HepG2 (cell line): ENCODE data around the gene GPLD1. TPM values are rescaled to one million over a fixed set of nuclear protein-coding genes. Genes with fewer than 3 reads are reported as not detected.
A peak's percentile ranks its signal among the peaks of the same experiment; 100 is the strongest.

Experiments
- CCDC6 ChIP-seq: sonication (generic); formaldehyde crosslinking; IDR thresholded peaks from 2 replicates; pipeline ENCODE4 v1.8.1; 2022; ENCODE audit warnings: mild to moderate bottlenecking, missing genetic modification reagents, moderate library complexity
- CREM ChIP-seq, 2 experiments: sonication (generic) in 1 of 2; formaldehyde crosslinking in 1 of 2; IDR thresholded peaks; 2 replicates each; pipeline versions ENCODE4 v1.4.0 to v1.6.1; 2016 to 2020; ENCODE audit warnings: antibody characterized with exemption in 1 of 2, mild to moderate bottlenecking in 1 of 2, missing genetic modification reagents in 1 of 2
- FOXO1 ChIP-seq: sonication (generic); formaldehyde crosslinking; IDR thresholded peaks from 2 replicates; pipeline ENCODE4 v1.4.0; 2020; ENCODE audit warnings: missing genetic modification reagents
- GLI4 ChIP-seq: sonication (generic); formaldehyde crosslinking; IDR thresholded peaks from 2 replicates; pipeline ENCODE4 v1.5.1; 2020; ENCODE audit warnings: missing genetic modification reagents, mild to moderate bottlenecking, moderate library complexity, borderline replicate concordance
- HDAC1 ChIP-seq: sonication (generic); formaldehyde crosslinking; IDR thresholded peaks from 2 replicates; pipeline ENCODE4 v1.5.1; 2020; ENCODE audit warnings: mild to moderate bottlenecking, missing genetic modification reagents
- HNRNPUL1 ChIP-seq: fragments of 200-400 bp; formaldehyde crosslinking; IDR thresholded peaks from 2 replicates; pipeline ENCODE4 v1.6.1; 2017; ENCODE audit warnings: low read depth, mild to moderate bottlenecking, low read length, moderate library complexity
- HOXA3 ChIP-seq: sonication (generic); formaldehyde crosslinking; IDR thresholded peaks from 2 replicates; pipeline ENCODE4 v1.5.0; 2020; ENCODE audit warnings: missing genetic modification reagents
- KMT2A ChIP-seq: sonication (generic); formaldehyde crosslinking; IDR thresholded peaks from 2 replicates; pipeline ENCODE4 v1.4.0; 2020; ENCODE audit warnings: missing genetic modification reagents
- MEIS1 ChIP-seq: sonication (generic); formaldehyde crosslinking; IDR thresholded peaks from 2 replicates; pipeline ENCODE4 v1.9.0; 2021; ENCODE audit warnings: mild to moderate bottlenecking, missing genetic modification reagents, moderate library complexity, borderline replicate concordance
- PHF21A ChIP-seq: sonication (generic); formaldehyde crosslinking; IDR thresholded peaks from 2 replicates; pipeline ENCODE4 v1.5.0; 2020; ENCODE audit warnings: mild to moderate bottlenecking, missing genetic modification reagents
- RNF219 ChIP-seq: sonication (generic); formaldehyde crosslinking; IDR thresholded peaks from 2 replicates; pipeline ENCODE4 v1.5.0; 2020; ENCODE audit warnings: mild to moderate bottlenecking, missing genetic modification reagents
- SP5 ChIP-seq: IDR thresholded peaks from 2 replicates; pipeline ENCODE4 v1.6.1; 2016; ENCODE audit warnings: low read depth, borderline replicate concordance
- TBX3 ChIP-seq: fragments of 450-650 bp; IDR thresholded peaks from 2 replicates; pipeline ENCODE4 v1.6.1; 2017; ENCODE audit warnings: antibody characterized with exemption, mild to moderate bottlenecking, inconsistent platforms, borderline replicate concordance
- TGIF2 ChIP-seq: IDR thresholded peaks from 2 replicates; pipeline ENCODE4 v1.6.1; 2016; ENCODE audit warnings: control low read depth, missing compliant biosample characterization
- ZFP91 ChIP-seq: sonication (generic); formaldehyde crosslinking; IDR thresholded peaks from 2 replicates; pipeline ENCODE4 v1.9.0; 2022; ENCODE audit warnings: missing genetic modification reagents, mild to moderate bottlenecking, borderline replicate concordance
- ZNF350 ChIP-seq: sonication (generic); formaldehyde crosslinking; IDR thresholded peaks from 2 replicates; pipeline ENCODE4 v1.4.0; 2020; ENCODE audit warnings: mild to moderate bottlenecking, low read depth, missing genetic modification reagents, borderline replicate concordance
- ZNF580 ChIP-seq: IDR thresholded peaks from 2 replicates; pipeline ENCODE4 v1.6.1; 2016; ENCODE audit warnings: low read depth, borderline replicate concordance
- ZNF670 ChIP-seq: sonication (generic); formaldehyde crosslinking; IDR thresholded peaks from 2 replicates; pipeline ENCODE4 v1.8.0; 2022; ENCODE audit warnings: mild to moderate bottlenecking, missing genetic modification reagents, borderline replicate concordance
- ZNF710 ChIP-seq: sonication (generic); formaldehyde crosslinking; IDR thresholded peaks from 2 replicates; pipeline ENCODE4 v1.5.0; 2020; ENCODE audit warnings: mild to moderate bottlenecking, missing genetic modification reagents, borderline replicate concordance
- ZNF850 ChIP-seq: sonication (generic); formaldehyde crosslinking; conservative IDR thresholded peaks from 2 replicates; pipeline ENCODE4 v1.9.0; 2021; ENCODE audit warnings: mild to moderate bottlenecking, missing genetic modification reagents
- ZSCAN25 ChIP-seq: sonication (generic); formaldehyde crosslinking; IDR thresholded peaks from 2 replicates; pipeline ENCODE4 v1.8.0; 2022; ENCODE audit warnings: mild to moderate bottlenecking, missing genetic modification reagents
- ZSCAN29 ChIP-seq: sonication (generic); formaldehyde crosslinking; conservative IDR thresholded peaks from 2 replicates; pipeline ENCODE4 v1.4.0; 2020; ENCODE audit warnings: mild to moderate bottlenecking, missing genetic modification reagents
- ZSCAN9 ChIP-seq: IDR thresholded peaks from 2 replicates; pipeline ENCODE4 v1.6.1; 2016; ENCODE audit warnings: borderline replicate concordance
- polyA plus RNA-seq, 8 experiments: library from polyadenylated mRNA; depleted of rRNA in 3 of 8; stranded (reverse) in 7 of 8; unstranded in 1 of 8; fragments of >200 nt; fragmentation: Illumina TruSeq in 4 of 8; extraction: Trizol in 4 of 8; gene quantifications; 2 replicates each; pipeline versions ENCODE4 v1.2.1 to v1.2.3, GENCODE V29; 2011 to 2016; ENCODE audit warnings: low read depth in 4 of 8, missing spikeins in 1 of 8, mixed read lengths in 1 of 8; ENCODE audit not compliant: insufficient read depth in 1 of 8
- total RNA-seq, 5 experiments: library from RNA; depleted of rRNA; stranded (reverse); fragments of >200 nt; fragmentation: Illumina TruSeq; extraction: Trizol; gene quantifications; 2 replicates each; pipeline ENCODE4 v1.2.3, GENCODE V29; 2016; ENCODE audit warnings: low read depth in 1 of 5

The GPLD1 gene
- total and polyA plus RNA-seq, 2 of the 13 experiments (the other 11 are each of a cell fraction or from before 2014, with no cell fraction given): 6.2 to 7.6 TPM

GRCh38 chr6:24385536-24386269 is 103.7 kb downstream of the GPLD1 start (continued):
- peak; percentile 94 for TF ChIP-seq ZSCAN9
- 0 out of 2 replicates have a peak, but pooled peaks have one; percentile 52 for TF ChIP-seq HNRNPUL1
- TF ChIP-seq ZFP91 (CRISPR knock-in tag): peak; percentile 27; the same call in 1 of the 2 replicates
- TF ChIP-seq PHF21A: peak; percentile 87
- TF ChIP-seq ZNF850 (CRISPR knock-in tag): 0 out of 2 replicates have a peak, but pooled peaks have one; percentile 35
- peak; percentile 72; the same call in 1 of the 2 replicates for TF ChIP-seq CCDC6 (CRISPR knock-in tag)
- peak; percentile 90 for TF ChIP-seq ZNF580 (CRISPR knock-in tag)
- 0 out of 2 replicates have a peak, but pooled peaks have one; percentile 43 for TF ChIP-seq SP5
- TF ChIP-seq ZNF350 (CRISPR knock-in tag): peak; percentile 55; the same call in 1 of the 2 replicates
- peak; percentile 30; the same call in 1 of the 2 replicates for TF ChIP-seq ZSCAN25 (CRISPR knock-in tag)
- TF ChIP-seq HOXA3 (CRISPR knock-in tag): peak; percentile 72; the same call in 1 of the 2 replicates
- TF ChIP-seq TGIF2: peak; percentile 80
- peak; percentile 91; the same call in 1 of the 2 replicates for TF ChIP-seq MEIS1 (CRISPR knock-in tag)
- TF ChIP-seq FOXO1 (CRISPR knock-in tag): peak; percentile 95
- TF ChIP-seq ZSCAN29 (CRISPR knock-in tag): peak; percentile 91
- peak; percentile 93; the same call in 1 of the 2 replicates for TF ChIP-seq RNF219
- peak; percentile 96 for TF ChIP-seq HDAC1
- peak; percentile 95 for TF ChIP-seq CREM (IDR thresholded peaks at IDR 0.05)
- TF ChIP-seq CREM (CRISPR knock-in tag; IDR thresholded peaks at IDR 0.05): no peak
- TF ChIP-seq KMT2A (CRISPR knock-in tag): peak; percentile 81
- peak; percentile 70; the same call in 1 of the 2 replicates for TF ChIP-seq TBX3
- no peak; the same call in 1 of the 2 replicates for TF ChIP-seq ZNF710 (CRISPR knock-in tag)
- TF ChIP-seq ZNF670 (CRISPR knock-in tag): peak; percentile 95
- no peak for TF ChIP-seq GLI4
